NK-92 (cell line): ENCODE measurements around the gene CXCR2.
"Not testable (repeated sequence)": the region's sequence is repeated elsewhere in the genome, so short reads cannot be mapped to it uniquely, and the experiment has no call there.

Source experiments
- DNase-seq: peaks from one replicate; lab custom pipeline; 2025; ENCODE audit not compliant: unreplicated experiment; lab: John Stamatoyannopoulos, UW

Gene CXCR2

GRCh38 chr2:218125626-218126080, at the start of gene CXCR2:
Gene CXCR2, plus strand, starts transcription at chr2:218126028. Its CDS starts 8,774 bp downstream, at chr2:218134802.
- no peak for DNase-seq

GRCh38 chr2:218077464-218078216, 48.2 kb upstream of the CXCR2 start:
- no peak for DNase-seq

- no peak for DNase-seq
Observed at GRCh38 chr2:218079943-218080913, 45.6 kb upstream of the CXCR2 start.

- DNase-seq, result no peak
Observed at GRCh38 chr2:218081063-218081462, 44.8 kb upstream of the CXCR2 start.

GRCh38 chr2:218081695-218082094, 44.1 kb upstream of the CXCR2 start:
- no peak for DNase-seq

- DNase-seq, result no peak
Observed at GRCh38 chr2:218082586-218083351, 43.1 kb upstream of the CXCR2 start.

- DNase-seq, result no peak
Observed at GRCh38 chr2:218083352-218083676, 42.5 kb upstream of the CXCR2 start.

GRCh38 chr2:218086478-218086877, 39.4 kb upstream of the CXCR2 start:
- DNase-seq, result no peak

- DNase-seq, result no peak
Observed at GRCh38 chr2:218089259-218089658, 36.6 kb upstream of the CXCR2 start.

GRCh38 chr2:218091746-218092145, 34.1 kb upstream of the CXCR2 start:
- DNase-seq, result no peak

GRCh38 chr2:218093879-218094278, 31.9 kb upstream of the CXCR2 start:
- DNase-seq, result no peak

GRCh38 chr2:218095853-218096252, 30.0 kb upstream of the CXCR2 start:
- DNase-seq, result no peak

GRCh38 chr2:218097975-218098374, 27.9 kb upstream of the CXCR2 start:
- no peak for DNase-seq

- DNase-seq, result not testable (repeated sequence)
Observed at GRCh38 chr2:218108834-218109233, 17.0 kb upstream of the CXCR2 start.

- DNase-seq, result not testable (repeated sequence)
Observed at GRCh38 chr2:218121789-218122188, 4.0 kb upstream of the CXCR2 start.

GRCh38 chr2:218122286-218122685, 3.5 kb upstream of the CXCR2 start:
- not testable (repeated sequence) for DNase-seq

GRCh38 chr2:218123986-218124385, 1.8 kb upstream of the CXCR2 start:
- DNase-seq, result no peak

GRCh38 chr2:218125095-218125494, 733 bp upstream of the CXCR2 start:
- DNase-seq, result no peak

- DNase-seq, result no peak
Observed at GRCh38 chr2:218127929-218128455, 2.2 kb downstream of the CXCR2 start.

- DNase-seq, result no peak
Observed at GRCh38 chr2:218128781-218129457, 3.1 kb downstream of the CXCR2 start.
